ENCODE measurements around the gene APOBEC3C.

DNA sequence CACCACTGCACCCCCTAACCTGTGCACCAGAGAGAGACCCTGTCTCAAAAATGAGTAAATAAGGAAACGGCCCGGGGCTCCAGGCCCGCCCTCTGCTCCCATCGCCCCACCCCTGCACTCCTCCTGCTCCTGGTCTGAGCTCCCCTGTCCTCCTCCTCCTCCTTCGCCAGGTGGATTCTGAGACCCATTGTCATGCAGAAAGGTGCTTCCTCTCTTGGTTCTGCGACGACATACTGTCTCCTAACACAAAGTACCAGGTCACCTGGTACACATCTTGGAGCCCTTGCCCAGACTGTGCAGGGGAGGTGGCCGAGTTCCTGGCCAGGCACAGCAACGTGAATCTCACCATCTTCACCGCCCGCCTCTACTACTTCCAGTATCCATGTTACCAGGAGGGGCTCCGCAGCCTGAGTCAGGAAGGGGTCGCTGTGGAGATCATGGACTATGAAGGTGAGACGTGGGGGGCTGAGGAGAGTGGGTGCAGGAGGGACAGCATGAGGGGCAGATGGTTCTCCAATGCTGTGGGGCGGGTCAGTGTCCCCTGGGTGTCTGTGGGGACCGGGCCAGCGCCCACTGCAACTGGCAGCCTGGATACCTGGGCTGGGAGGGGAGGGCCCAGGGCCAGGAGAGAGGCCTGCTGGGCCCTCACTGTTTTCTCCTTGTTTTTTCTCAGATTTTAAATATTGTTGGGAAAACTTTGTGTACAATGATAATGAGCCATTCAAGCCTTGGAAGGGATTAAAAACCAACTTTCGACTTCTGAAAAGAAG, 3.7 kb downstream of the APOBEC3C start:
- TF ChIP-seq, protein P1, sequence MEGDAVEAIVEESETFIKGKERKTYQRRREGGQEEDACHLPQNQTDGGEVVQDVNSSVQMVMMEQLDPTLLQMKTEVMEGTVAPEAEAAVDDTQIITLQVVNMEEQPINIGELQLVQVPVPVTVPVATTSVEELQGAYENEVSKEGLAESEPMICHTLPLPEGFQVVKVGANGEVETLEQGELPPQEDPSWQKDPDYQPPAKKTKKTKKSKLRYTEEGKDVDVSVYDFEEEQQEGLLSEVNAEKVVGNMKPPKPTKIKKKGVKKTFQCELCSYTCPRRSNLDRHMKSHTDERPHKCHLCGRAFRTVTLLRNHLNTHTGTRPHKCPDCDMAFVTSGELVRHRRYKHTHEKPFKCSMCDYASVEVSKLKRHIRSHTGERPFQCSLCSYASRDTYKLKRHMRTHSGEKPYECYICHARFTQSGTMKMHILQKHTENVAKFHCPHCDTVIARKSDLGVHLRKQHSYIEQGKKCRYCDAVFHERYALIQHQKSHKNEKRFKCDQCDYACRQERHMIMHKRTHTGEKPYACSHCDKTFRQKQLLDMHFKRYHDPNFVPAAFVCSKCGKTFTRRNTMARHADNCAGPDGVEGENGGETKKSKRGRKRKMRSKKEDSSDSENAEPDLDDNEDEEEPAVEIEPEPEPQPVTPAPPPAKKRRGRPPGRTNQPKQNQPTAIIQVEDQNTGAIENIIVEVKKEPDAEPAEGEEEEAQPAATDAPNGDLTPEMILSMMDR (IDR thresholded peaks at IDR 0.05; ENCODE audit: poor library complexity, severe bottlenecking) = no peak
- no peak for TF ChIP-seq RAD21 (conservative IDR thresholded peaks at IDR 0.05)
- TF ChIP-seq EZH2 (IDR thresholded peaks at IDR 0.05; ENCODE audit: borderline replicate concordance, insufficient read depth, low read length, poor library complexity, severe bottlenecking) = no peak
- TF ChIP-seq POLR2AphosphoS5 (IDR thresholded peaks at IDR 0.05) = no peak
- no peak for TF ChIP-seq SMC3 (conservative IDR thresholded peaks at IDR 0.05; ENCODE audit: poor library complexity)
- no peak for TF ChIP-seq TAF1 (IDR thresholded peaks at IDR 0.05; ENCODE audit: low read depth)

All from neural cell (in vitro differentiated cells).